NCI-H1436 (cell line): ENCODE results near the gene MTHFR.

Experiments used
- DNase-seq: peaks from one replicate; lab custom pipeline; 2025; lab: John Stamatoyannopoulos, UW

MTHFR gene

GRCh38 chr1:11757047-11757446 lies 48.7 kb downstream of the MTHFR start:
- no peak for DNase-seq

DNA sequence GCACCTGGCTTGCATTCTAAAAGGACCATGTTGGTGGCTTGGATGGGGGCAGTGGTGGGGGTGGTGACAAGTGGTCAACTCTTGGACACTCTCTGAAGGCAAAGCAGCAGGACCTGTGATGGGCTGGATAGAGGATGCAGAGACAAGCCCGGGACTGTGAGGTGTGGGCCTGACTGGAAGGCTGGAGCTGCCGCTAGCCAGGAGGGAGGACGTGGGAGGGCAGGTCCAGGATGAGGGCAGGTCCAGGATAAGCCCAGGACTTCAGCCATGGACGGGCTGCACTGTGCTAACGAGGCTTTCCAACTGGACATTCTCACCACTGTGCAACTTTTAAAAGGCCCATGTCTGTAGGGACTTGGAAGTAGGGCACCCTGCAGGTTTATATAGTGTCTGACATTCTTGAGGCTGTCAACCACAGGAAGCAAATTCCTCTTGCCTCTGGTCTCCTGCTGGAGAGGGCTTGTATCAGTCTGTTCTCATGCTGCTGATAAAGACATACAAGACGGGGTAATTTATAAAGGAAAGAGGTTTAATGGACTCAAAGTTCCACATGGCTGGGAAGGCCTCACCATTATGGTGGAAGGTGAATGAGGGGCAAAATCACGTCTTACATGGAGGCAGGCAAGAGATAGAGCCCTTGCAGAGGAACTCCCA lies 52.1 kb downstream of the MTHFR start:
- no peak for DNase-seq

DNA sequence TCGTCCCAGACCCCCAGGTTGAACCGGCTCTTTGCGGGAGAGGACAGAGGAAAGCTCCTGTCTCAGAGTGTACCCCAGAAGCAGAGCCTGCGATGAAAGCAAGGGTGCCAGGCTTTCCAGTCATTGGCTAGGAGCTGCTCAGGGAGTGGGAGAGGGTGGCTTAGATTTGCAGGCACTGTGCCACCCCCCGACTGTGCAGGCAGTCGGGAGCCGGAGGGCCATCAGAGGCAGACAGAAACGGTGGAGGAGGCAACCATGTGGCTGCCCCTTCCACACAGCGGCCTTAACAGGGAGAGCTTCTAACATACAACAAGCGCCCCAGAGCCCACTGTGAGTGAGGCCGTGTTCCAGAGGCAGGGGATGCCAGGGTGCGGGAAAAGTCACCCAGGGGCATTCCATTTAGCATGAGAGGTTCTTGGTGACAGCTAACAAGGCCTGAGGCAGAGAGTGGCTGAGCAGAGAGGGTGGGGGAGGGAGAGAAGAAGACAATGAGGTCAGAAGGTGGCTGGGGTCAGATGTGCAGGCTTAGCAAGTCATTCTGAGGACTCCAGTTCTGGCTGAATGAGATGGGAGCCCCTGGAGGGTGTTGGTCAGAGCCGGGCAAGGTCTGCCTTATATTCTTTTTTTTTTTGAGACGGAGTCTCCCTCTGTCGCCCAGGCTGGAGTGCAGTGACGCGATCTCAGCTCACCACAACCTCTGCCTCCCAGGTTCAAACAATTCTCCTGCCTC lies 53.2 kb downstream of the MTHFR start:
- DNase-seq, result no peak

DNA sequence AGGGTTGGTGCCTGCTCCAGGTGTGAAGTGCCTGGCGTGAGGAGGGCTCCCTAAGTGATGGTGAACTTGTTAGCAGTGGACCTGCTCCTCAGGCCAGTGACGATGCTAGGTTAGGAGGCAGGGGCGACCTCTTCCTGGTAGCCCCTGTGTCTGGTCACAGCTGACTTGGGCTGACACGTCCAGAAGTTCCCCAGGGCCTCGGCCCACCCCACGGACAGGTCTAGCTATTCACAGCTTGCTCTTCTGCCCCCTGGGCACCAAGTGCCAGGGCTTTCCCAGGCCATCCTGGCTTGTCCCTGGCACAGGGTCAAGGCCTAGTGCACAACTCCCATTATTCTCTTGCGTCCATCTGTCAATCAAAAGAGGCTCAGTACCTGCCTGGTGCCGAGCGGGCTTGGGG lies 54.7 kb downstream of the MTHFR start:
- no peak for DNase-seq

DNA sequence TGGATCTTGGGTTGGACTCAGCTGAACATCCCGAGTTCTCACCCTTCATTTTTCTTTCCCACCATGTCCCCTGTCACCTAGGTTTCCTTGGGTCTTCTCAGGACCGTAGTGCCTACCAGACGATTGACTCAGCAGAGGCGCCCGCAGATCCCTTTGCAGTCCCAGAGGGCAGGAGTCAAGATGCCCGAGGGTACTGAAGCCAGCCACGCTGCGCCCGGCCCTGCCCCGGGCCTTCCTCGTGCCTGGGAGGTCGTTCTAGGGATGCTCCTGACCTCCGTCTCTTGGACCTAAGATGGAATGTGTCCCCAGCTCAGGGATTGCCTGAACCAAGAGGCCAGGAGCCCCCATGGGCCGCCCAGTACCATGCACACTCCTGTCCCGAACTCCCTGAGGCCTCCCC lies 55.8 kb downstream of the MTHFR start:
- no peak for DNase-seq

DNA sequence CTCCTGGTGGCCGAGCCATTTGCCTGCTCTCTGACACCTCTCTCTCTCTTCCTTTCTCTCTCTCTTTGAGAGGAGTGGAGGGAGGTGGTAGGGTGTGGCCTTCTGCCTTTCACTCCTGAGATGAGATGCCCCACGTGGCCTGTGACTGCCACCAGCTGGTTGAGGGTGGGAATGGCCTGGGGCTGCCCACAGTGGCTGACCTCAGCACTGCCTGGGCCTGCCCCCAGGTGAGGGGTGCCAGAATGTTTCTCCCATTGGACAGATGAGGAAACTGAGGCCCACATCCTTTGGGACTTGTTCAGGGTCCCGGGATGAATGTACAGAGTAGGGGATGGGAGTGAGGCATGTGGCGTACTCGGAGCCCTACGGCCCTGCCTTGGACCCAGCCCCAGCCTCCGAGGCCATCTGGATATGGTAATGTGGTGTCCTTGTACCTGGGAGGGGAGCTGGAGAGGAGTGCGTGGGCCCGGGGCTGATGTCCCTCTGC lies 56.5 kb downstream of the MTHFR start:
- DNase-seq, result no peak

GRCh38 chr1:11748294-11749202 lies 57.2 kb downstream of the MTHFR start:
- no peak for DNase-seq

- no peak for DNase-seq
Measured at GRCh38 chr1:11746795-11747487, 58.8 kb downstream of the MTHFR start.

DNA sequence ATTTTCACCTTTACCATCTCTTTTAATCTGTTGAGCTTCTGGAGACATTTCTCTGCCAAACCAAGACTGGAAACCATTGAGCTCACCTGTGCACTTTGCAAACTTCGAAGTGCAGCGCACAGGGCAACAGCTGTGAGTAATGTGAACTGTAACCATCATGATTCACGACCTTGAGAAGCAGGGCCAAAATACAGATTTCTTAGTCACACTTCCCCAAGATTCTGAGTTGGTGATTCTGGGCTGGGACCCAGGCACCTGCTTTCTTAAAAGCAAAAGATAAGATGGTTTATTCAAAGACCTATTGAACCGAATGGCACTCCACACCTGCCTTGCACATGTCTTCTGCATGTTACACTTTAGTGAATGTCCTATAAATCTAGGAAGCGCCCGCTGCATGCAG lies 59.7 kb downstream of the MTHFR start:
- no peak for DNase-seq

DNA sequence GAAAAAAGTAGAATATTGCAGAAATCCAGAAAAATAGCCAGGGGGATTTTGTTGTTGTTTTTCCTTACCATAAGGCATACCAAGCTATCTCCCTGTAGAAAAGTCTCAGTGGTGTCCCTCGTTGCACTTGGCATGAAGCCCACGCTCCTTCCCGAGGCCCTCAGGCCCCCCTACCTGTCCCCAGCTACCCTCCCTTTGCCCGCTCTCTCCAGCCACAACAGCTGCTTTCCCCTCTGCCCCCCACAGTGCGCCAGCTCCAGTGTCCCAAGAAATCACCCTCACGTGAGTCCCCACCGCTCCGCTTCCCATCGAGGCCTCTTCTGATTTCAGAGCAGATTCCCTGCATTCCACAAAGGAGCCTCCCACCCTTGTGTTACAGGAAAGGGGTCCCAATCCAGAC lies 61.5 kb downstream of the MTHFR start:
- no peak for DNase-seq

- no peak for DNase-seq
Measured at GRCh38 chr1:11741919-11742558, 63.7 kb downstream of the MTHFR start.

GRCh38 chr1:11741482-11741881 lies 64.3 kb downstream of the MTHFR start:
- DNase-seq, result no peak

GRCh38 chr1:11740258-11741192 lies 65.2 kb downstream of the MTHFR start:
- no peak for DNase-seq

DNA sequence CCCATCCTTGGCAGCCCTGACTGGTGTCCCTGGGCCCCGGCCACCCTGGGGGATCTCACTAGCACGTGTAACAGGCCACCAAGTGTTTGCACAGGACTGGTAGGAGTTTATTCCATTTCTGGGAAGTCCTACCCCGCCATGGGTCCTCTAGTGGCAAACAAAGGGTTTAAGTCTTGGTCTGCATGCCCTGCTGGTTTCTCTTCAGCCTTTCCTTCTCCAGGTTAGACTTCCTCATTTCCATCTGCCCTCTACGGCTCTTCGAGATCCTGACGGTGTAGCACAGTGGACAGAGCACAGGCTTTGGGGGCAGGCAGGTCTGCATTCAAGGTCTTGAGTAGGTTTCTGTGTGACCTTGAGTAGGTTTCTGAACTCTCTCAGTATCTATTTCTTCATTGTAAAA lies 67.0 kb downstream of the MTHFR start:
- DNase-seq, result no peak

- DNase-seq, result no peak
Measured at GRCh38 chr1:11738096-11738495, 67.7 kb downstream of the MTHFR start.

DNA sequence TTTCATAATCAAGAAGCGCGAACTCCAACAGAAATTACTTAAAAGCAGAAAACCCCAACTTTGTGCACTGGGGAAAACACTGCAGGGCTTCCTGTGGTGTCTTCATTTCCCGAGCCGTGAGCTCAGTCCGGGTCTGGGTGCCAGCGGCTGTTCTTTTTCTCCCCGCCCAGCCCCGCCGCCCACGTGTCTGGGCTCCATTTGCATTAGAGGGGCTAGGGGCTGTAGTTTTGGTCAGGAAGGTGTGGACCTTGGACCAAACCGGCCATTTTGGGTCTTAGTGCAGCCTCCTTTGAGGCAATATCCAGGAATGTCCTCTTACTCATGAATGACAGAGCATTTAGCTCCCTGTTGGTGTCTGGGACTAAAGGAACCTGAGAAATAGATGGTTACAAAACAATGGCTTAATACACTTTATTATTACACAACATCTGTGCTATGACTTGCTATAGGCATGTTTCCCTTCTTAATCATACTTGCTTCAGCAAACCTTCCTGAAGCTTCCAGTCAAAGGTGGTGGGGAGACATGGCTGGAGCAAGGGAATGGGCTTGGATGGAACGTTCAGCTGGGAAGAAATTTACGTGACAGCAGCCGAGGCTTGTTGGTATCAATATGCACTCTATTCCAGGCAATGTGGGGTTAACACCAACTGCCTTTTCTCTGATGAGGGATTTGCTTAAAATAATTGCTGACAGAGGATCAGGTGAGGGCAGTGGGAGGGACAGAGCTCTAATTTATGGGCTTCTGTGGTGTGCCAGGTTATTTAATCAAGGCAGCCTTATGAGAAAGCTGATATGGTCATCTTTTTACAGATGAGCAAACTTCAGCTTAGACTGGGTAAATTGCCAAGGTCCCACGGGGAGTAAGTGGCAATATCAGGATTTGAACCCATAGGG lies 68.8 kb downstream of the MTHFR start:
- DNase-seq, result no peak

DNA sequence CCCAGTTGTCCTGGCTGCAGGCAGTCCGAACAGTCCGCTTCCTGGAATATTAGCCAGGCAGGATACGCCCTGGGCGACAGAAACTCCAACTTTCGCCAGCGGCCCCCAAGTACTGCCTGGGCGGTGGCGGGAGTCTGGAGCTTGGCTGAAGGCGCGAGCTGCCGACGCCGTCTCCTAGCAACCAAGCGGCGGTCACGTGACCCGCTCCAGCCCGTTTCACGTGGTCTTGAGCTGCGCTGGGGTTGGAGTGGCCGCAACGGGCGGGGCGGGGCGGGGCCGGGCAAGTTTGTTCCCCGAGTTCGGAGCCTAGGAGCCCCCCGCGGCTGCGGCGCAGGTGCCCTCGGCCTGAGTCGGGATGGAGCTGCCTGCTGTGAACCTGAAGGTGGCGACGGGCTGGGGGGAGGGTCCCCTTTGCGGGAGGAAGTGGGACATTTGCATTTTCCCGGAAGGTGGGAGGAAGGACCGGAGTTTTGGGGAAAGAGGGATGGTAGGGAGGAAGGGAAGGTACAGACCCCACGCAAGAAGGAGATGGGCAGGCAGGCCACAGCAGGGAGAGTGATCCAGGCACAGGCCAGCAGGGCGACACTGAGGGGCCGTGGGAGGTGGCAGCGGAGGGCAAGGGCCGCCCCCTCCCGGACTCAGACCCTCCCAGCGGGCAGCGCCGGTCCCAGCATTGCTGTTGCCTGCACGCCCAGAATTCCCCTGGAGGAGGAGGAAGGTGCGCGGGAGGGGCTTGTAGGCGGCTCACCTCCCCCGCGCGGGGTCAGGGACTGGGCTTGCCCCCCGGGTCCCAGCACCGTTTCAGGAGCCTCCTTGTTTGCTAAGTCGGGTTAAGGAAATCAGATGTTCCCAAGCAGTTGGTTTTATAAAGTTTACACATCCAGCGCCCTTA lies 69.7 kb downstream of the MTHFR start, which contains the start of gene AGTRAP:
TSS of gene AGTRAP (plus strand) at position 283 of the 892 bp plus-strand sequence. CDS start at position 356, 73 bp downstream.
- DNase-seq, result peak; percentile 88
